ENCODE measurements around the gene BOD1L2.

BOD1L2 gene

DNA sequence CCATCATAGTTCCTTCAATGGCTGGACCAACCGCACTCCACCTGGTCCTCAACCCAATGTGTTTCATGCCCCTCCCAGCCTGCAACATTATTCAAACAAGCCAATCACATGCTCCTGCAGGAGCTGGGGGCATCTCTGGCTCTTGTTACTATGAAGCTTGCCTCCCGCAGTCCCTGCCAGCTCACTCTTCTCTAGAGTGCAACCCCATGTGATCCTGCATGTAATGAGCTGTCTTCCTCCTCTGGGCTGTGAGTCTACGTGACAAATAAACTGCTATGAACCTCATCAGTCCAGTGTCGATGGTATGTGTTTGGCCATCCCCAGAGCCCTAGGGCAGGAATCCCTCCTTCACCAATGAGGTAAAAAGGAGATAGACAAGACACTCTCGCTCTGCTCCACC is 15.8 kb upstream of the BOD1L2 start:
- Histone ChIP-seq H3K9ac (ENCODE audit: low read length in 5 of 5) (no peak overlapping the region), H3K4me1 (ENCODE audit: control insufficient read depth in 5 of 5, insufficient read depth in 5 of 5, low read length in 5 of 5) (peaks cover 0 to 27% (median 11%) of the 10 kb centered on the region in 5 donors), H3K27me3 (ENCODE audit: control insufficient read depth in 5 of 5, insufficient read depth in 4 of 5, low read length in 5 of 5) (peaks cover 0 to 5% (median 0%) of the 10 kb centered on the region in 5 donors), H3K9me3 (ENCODE audit: control insufficient read depth in 5 of 5, low read length in 5 of 5) (no peaks in the 10 kb centered on the region), H3K27ac (ENCODE audit: low read depth, low read length) (no peak overlapping the region), H3K36me3 (ENCODE audit: control insufficient read depth in 5 of 5, insufficient read depth in 5 of 5, low read length in 5 of 5) (no peaks in the 10 kb centered on the region), H3K4me3 (ENCODE audit: low read depth in 1 of 5, low read length in 5 of 5) (no peak overlapping the region)

GRCh38 chr18:57131782-57132181 is 15.1 kb upstream of the BOD1L2 start:
- Histone ChIP-seq H3K4me1 (ENCODE audit: control insufficient read depth in 5 of 5, insufficient read depth in 5 of 5, low read length in 5 of 5) (peaks cover 0 to 27% (median 11%) of the 10 kb centered on the region in 5 donors), H3K4me3 (ENCODE audit: low read depth in 1 of 5, low read length in 5 of 5) (no peak overlapping the region), H3K9me3 (ENCODE audit: control insufficient read depth in 5 of 5, low read length in 5 of 5) (peaks cover 0 to 3% (median 0%) of the 10 kb centered on the region in 5 donors), H3K9ac (ENCODE audit: low read length in 5 of 5) (no peak overlapping the region), H3K36me3 (ENCODE audit: control insufficient read depth in 5 of 5, insufficient read depth in 5 of 5, low read length in 5 of 5) (no peaks in the 10 kb centered on the region), H3K27me3 (ENCODE audit: control insufficient read depth in 5 of 5, insufficient read depth in 4 of 5, low read length in 5 of 5) (peaks cover 0 to 5% (median 0%) of the 10 kb centered on the region in 5 donors), H3K27ac (ENCODE audit: low read depth, low read length) (no peak overlapping the region)

DNA sequence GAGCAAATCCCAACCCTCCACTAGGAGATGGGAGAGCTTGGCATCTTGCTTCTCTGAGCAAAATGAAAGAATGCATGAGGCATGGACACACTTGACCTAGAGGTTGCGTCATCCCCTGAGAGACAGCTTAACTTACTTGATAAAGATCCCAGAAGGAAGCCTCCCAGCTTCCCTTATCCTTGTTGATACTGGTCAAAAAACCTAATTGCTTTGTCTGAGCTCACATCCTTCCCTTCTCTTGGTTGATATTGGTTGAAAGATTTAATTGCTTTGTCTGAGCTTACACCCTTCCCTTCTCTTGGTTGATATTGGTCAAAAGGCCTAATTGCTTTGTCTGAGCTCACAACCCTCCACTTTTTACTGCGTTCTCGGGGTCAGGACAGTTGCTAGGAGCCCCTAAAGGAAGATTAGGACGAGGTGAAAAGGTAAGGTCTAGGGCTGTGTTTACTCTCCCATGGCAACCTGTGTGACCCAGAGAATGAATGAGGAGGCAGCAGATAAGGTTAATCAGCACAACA is 12.2 kb upstream of the BOD1L2 start:
- no peaks in the 10 kb centered on the region for H3K36me3 ChIP-seq (ENCODE audit: control insufficient read depth in 5 of 5, insufficient read depth in 5 of 5, low read length in 5 of 5)
- no peak overlapping the region for H3K4me3 ChIP-seq (ENCODE audit: low read depth in 1 of 5, low read length in 5 of 5)
- H3K27me3 ChIP-seq (ENCODE audit: control insufficient read depth in 5 of 5, insufficient read depth in 4 of 5, low read length in 5 of 5): no peaks in the 10 kb centered on the region
- H3K27ac ChIP-seq (ENCODE audit: low read depth, low read length): no peak overlapping the region
- peaks cover 0 to 32% (median 17%) of the 10 kb centered on the region in 5 donors for H3K4me1 ChIP-seq (ENCODE audit: control insufficient read depth in 5 of 5, insufficient read depth in 5 of 5, low read length in 5 of 5)
- H3K9ac ChIP-seq (ENCODE audit: low read length in 5 of 5): no peak overlapping the region
- H3K9me3 ChIP-seq (ENCODE audit: control insufficient read depth in 5 of 5, low read length in 5 of 5): peaks cover 0 to 4% (median 0%) of the 10 kb centered on the region in 5 donors

- no peaks in the 10 kb centered on the region for H3K36me3 ChIP-seq (ENCODE audit: control insufficient read depth in 5 of 5, insufficient read depth in 5 of 5, low read length in 5 of 5)
- no peak overlapping the region for H3K4me3 ChIP-seq (ENCODE audit: low read depth in 1 of 5, low read length in 5 of 5)
- no peak overlapping the region for H3K9ac ChIP-seq (ENCODE audit: low read length in 5 of 5)
- H3K4me1 ChIP-seq (ENCODE audit: control insufficient read depth in 5 of 5, insufficient read depth in 5 of 5, low read length in 5 of 5): peaks cover 0 to 32% (median 17%) of the 10 kb centered on the region in 5 donors
- H3K27ac ChIP-seq (ENCODE audit: low read depth, low read length): no peak overlapping the region
- H3K27me3 ChIP-seq (ENCODE audit: control insufficient read depth in 5 of 5, insufficient read depth in 4 of 5, low read length in 5 of 5): no peaks in the 10 kb centered on the region
- H3K9me3 ChIP-seq (ENCODE audit: control insufficient read depth in 5 of 5, low read length in 5 of 5): peaks cover 0 to 4% (median 0%) of the 10 kb centered on the region in 5 donors
Measured at GRCh38 chr18:57135699-57136098, 11.2 kb upstream of the BOD1L2 start.

- H3K27ac ChIP-seq (ENCODE audit: low read depth, low read length): no peak overlapping the region
Measured at GRCh38 chr18:57137847-57138246, 9.0 kb upstream of the BOD1L2 start.

DNA sequence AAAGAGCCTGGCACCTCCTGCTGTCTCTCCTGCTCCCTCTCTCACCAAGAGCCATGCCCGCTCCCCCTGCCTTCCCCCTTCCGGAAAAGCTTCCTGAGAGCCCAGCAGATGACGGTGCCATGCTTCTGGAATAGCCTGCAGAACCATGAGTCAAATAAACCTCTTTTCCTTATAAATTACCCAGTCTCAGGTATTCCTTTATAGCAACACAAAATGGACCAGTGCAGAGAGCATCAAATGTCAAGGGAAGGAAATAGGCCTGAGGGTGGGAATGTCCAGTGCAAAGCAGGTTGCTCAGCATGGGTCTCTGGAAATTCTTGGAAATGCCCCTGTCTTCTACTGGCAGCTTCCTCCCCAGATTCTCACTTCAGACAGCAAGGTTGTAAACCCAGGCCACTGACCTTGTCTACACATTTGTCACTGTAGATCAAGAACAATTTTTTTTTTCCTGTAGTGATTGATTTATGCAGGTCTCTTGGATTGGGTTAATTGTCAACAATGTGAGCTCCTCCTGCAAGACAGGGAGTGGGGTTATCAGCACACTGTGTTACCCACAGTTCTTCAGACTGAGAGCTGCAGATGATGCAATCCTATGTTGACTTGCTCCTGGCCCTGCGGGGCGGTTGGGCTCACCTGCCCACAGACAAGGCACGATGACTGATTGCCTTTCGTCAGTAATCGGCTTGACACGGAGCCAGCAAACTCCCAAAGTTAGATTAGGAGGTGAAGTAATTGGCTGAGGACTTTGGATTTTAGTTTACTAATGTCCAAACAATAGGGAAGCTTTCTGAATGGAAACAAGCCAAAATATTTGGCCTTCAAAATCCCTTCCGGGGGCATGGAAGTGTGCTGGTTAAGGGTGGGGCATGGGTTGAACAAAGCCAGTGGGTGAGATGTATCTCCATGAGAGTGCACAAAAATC is 5.4 kb upstream of the BOD1L2 start:
- Histone ChIP-seq H3K9ac (ENCODE audit: low read length in 5 of 5) (no peak overlapping the region), H3K27me3 (ENCODE audit: control insufficient read depth in 5 of 5, insufficient read depth in 4 of 5, low read length in 5 of 5) (peaks cover 0 to 2% (median 0%) of the 10 kb centered on the region in 5 donors), H3K27ac (ENCODE audit: low read depth, low read length) (no peak overlapping the region), H3K4me1 (ENCODE audit: control insufficient read depth in 5 of 5, insufficient read depth in 5 of 5, low read length in 5 of 5) (peaks cover 0 to 9% (median 6%) of the 10 kb centered on the region in 5 donors), H3K9me3 (ENCODE audit: control insufficient read depth in 5 of 5, low read length in 5 of 5) (peaks cover 0 to 4% (median 0%) of the 10 kb centered on the region in 5 donors), H3K36me3 (ENCODE audit: control insufficient read depth in 5 of 5, insufficient read depth in 5 of 5, low read length in 5 of 5) (no peaks in the 10 kb centered on the region), H3K4me3 (ENCODE audit: low read depth in 1 of 5, low read length in 5 of 5) (no peak overlapping the region)

More at GRCh38 chr18:57137847-57138246, 9.0 kb upstream of the BOD1L2 start:
- Histone ChIP-seq H3K36me3 (ENCODE audit: control insufficient read depth in 5 of 5, insufficient read depth in 5 of 5, low read length in 5 of 5) (no peaks in the 10 kb centered on the region), H3K4me3 (ENCODE audit: low read depth in 1 of 5, low read length in 5 of 5) (no peak overlapping the region), H3K27me3 (ENCODE audit: control insufficient read depth in 5 of 5, insufficient read depth in 4 of 5, low read length in 5 of 5) (no peaks in the 10 kb centered on the region), H3K9me3 (ENCODE audit: control insufficient read depth in 5 of 5, low read length in 5 of 5) (peaks cover 0 to 4% (median 0%) of the 10 kb centered on the region in 5 donors), H3K9ac (ENCODE audit: low read length in 5 of 5) (no peak overlapping the region), H3K4me1 (ENCODE audit: control insufficient read depth in 5 of 5, insufficient read depth in 5 of 5, low read length in 5 of 5) (peaks cover 0 to 20% (median 12%) of the 10 kb centered on the region in 5 donors)

DNA sequence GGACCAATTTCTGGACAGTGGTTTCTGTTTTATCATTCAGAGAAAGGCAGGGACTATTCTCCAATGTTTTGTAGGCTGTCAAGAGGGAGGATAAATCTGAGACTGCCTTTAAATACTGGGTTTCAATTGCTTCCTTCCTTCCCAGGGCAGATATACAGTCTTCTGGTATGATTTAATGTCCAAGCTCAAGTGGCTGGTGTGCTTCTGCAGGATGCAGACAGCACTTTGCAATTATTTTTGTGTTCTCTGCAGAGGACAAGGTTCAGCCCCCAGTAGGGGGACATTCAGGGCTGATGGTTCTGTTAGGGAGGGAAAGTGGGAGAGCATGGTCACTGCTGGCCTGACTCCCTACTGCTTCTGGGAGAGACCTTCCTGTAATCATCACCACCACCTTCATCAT is 4.6 kb upstream of the BOD1L2 start:
- H3K4me1 ChIP-seq (ENCODE audit: control insufficient read depth in 5 of 5, insufficient read depth in 5 of 5, low read length in 5 of 5): peaks cover 0 to 9% (median 6%) of the 10 kb centered on the region in 5 donors
- peaks cover 0 to 6% (median 0%) of the 10 kb centered on the region in 5 donors for H3K27me3 ChIP-seq (ENCODE audit: control insufficient read depth in 5 of 5, insufficient read depth in 4 of 5, low read length in 5 of 5)
- no peaks in the 10 kb centered on the region for H3K36me3 ChIP-seq (ENCODE audit: control insufficient read depth in 5 of 5, insufficient read depth in 5 of 5, low read length in 5 of 5)
- H3K27ac ChIP-seq (ENCODE audit: low read depth, low read length): no peak overlapping the region
- H3K4me3 ChIP-seq (ENCODE audit: low read depth in 1 of 5, low read length in 5 of 5): no peak overlapping the region
- peaks cover 0 to 4% (median 0%) of the 10 kb centered on the region in 5 donors for H3K9me3 ChIP-seq (ENCODE audit: control insufficient read depth in 5 of 5, low read length in 5 of 5)
- H3K9ac ChIP-seq (ENCODE audit: low read length in 5 of 5): no peak overlapping the region

- Histone ChIP-seq H3K9me3 (ENCODE audit: control insufficient read depth in 5 of 5, low read length in 5 of 5) (peaks cover 0 to 4% (median 0%) of the 10 kb centered on the region in 5 donors), H3K4me3 (ENCODE audit: low read depth in 1 of 5, low read length in 5 of 5) (no peak overlapping the region), H3K9ac (ENCODE audit: low read length in 5 of 5) (no peak overlapping the region), H3K27me3 (ENCODE audit: control insufficient read depth in 5 of 5, insufficient read depth in 4 of 5, low read length in 5 of 5) (peaks cover 0 to 6% (median 0%) of the 10 kb centered on the region in 5 donors), H3K4me1 (ENCODE audit: control insufficient read depth in 5 of 5, insufficient read depth in 5 of 5, low read length in 5 of 5) (peaks cover 0 to 9% (median 6%) of the 10 kb centered on the region in 5 donors), H3K27ac (ENCODE audit: low read depth, low read length) (no peak overlapping the region), H3K36me3 (ENCODE audit: control insufficient read depth in 5 of 5, insufficient read depth in 5 of 5, low read length in 5 of 5) (no peaks in the 10 kb centered on the region)
Measured at GRCh38 chr18:57143265-57143664, 3.6 kb upstream of the BOD1L2 start.

- peaks cover 0 to 13% (median 6%) of the 10 kb centered on the region in 5 donors for H3K4me1 ChIP-seq (ENCODE audit: control insufficient read depth in 5 of 5, insufficient read depth in 5 of 5, low read length in 5 of 5)
- no peak overlapping the region for H3K27ac ChIP-seq (ENCODE audit: low read depth, low read length)
Measured at GRCh38 chr18:57148263-57148662, 1.4 kb downstream of the BOD1L2 start.

DNA sequence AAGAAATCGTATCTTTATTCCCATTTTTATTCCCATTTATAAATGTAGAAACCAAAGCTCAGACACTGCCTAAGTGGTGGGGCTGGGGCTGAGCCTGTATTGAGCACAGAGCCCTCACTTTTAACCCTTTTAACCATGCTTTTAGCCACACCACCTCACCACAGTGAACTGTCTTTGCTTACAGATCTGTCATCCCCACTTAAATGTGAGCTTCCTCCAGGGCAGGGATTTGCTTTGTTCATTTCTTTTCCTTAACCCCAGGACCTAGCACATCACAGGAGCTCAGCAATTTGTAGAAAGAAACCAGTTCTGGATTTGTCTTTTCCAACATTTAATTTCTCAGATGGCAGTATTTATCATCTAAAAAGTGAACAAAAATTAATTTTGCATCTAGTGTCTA is 2.2 kb downstream of the BOD1L2 start:
- H3K4me3 ChIP-seq (ENCODE audit: low read depth in 1 of 5, low read length in 5 of 5): no peak overlapping the region
- H3K27ac ChIP-seq (ENCODE audit: low read depth, low read length): no peak overlapping the region
- peaks cover 0 to 12% (median 7%) of the 10 kb centered on the region in 5 donors for H3K27me3 ChIP-seq (ENCODE audit: control insufficient read depth in 5 of 5, insufficient read depth in 4 of 5, low read length in 5 of 5)
- H3K36me3 ChIP-seq (ENCODE audit: control insufficient read depth in 5 of 5, insufficient read depth in 5 of 5, low read length in 5 of 5): no peaks in the 10 kb centered on the region
- no peak overlapping the region for H3K9ac ChIP-seq (ENCODE audit: low read length in 5 of 5)
- H3K9me3 ChIP-seq (ENCODE audit: control insufficient read depth in 5 of 5, low read length in 5 of 5): no peaks in the 10 kb centered on the region
- H3K4me1 ChIP-seq (ENCODE audit: control insufficient read depth in 5 of 5, insufficient read depth in 5 of 5, low read length in 5 of 5): peaks cover 0 to 13% (median 6%) of the 10 kb centered on the region in 5 donors

More at GRCh38 chr18:57148263-57148662, 1.4 kb downstream of the BOD1L2 start:
- Histone ChIP-seq H3K9me3 (ENCODE audit: control insufficient read depth in 5 of 5, low read length in 5 of 5) (no peaks in the 10 kb centered on the region), H3K36me3 (ENCODE audit: control insufficient read depth in 5 of 5, insufficient read depth in 5 of 5, low read length in 5 of 5) (no peaks in the 10 kb centered on the region), H3K9ac (ENCODE audit: low read length in 5 of 5) (no peak overlapping the region), H3K4me3 (ENCODE audit: low read depth in 1 of 5, low read length in 5 of 5) (no peak overlapping the region), H3K27me3 (ENCODE audit: control insufficient read depth in 5 of 5, insufficient read depth in 4 of 5, low read length in 5 of 5) (peaks cover 0 to 12% (median 7%) of the 10 kb centered on the region in 5 donors)
